DMS114 treated with DMSO at 0.1 percent for 48 hours (cell line): ENCODE data around the gene MXD4.

ENCODE experiments used
- DNase-seq: peaks from one replicate; lab custom pipeline; 2025; ENCODE audit not compliant: unreplicated experiment; lab: John Stamatoyannopoulos, UW

Gene MXD4

DNA sequence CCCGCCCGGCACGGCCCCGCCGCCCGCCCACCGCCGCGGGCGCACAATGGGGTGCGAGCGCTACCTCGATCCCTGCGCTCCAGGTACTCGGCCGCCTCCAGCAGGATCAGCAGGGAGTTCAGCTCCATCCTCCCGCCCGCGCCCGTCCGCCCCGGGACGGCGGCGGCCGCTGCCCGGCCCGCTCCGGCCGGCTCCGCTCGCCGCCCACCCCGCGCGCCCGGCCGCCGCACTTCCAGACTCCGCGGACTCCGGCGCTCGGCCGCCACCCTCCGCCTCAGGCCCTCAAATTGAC lies at the start of gene MXD4:
TSS of gene MXD4 (minus strand) at position 257 of the 292 bp plus-strand sequence. CDS start at position 128, 129 bp downstream.
- DNase-seq = no peak

DNA sequence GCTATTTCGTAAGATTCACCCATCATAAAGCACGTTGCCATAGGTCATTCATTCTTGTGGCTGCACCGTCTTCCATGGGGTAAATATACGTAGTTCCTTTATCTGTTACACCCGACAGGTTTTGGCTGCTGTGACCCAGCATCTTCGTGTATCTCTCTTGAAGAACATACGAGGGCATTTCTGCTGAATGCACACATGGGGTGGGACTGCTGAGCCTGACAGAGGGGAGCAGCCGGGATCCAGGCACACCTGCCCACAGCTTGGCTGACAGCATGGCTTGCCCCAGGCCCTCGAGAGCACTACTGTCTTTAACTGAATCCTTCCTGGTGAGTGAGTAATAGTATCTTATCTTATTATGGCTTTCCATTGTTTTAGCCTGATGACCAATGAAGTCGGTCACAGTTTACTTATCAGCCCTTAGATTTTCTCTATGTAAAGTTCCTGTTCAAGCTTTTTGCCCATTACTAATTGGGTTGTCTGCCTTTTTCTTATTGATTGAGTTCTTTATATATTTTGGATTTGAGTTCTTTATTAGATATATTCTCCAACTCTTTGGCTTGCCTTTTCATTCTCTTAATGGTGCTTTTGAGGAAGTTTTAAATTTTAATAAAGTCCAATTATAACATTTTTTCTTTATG lies 45.0 kb upstream of the MXD4 start:
- DNase-seq = no peak

DNA sequence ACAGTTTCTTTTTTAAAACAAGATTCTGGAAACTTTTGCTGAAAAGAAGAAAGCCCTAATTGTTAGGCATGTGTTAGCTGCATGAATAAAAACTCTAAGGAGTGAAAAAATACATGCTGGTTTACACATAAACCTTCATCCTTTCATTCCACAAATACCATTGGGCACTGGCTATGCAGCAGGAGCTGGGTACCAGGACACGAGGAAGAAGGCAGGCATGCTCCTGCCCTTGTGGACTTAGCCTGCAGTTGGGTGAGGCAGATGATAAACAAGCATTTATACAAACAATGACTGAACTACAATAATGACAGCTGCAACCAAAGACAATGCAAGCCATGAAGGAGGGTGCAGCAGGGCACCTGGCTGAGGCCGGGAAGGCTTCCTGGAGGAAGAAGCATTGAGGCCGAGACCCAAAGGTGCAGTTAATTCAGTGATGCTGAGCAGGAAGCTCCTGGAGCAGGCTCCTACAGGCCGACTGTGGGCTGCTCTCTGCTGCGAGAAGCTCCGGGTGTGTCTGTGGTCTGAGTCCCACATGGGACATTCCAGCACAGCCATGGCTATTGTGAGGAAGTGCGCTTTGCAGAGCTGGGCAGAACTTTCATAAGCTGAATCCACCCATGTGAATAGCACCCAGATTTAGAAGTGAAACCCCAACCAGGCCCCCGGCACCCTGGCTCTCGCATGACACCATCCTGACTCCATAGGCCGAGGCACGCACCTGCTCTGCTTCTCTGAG lies 44.0 kb upstream of the MXD4 start:
- no peak for DNase-seq

DNA sequence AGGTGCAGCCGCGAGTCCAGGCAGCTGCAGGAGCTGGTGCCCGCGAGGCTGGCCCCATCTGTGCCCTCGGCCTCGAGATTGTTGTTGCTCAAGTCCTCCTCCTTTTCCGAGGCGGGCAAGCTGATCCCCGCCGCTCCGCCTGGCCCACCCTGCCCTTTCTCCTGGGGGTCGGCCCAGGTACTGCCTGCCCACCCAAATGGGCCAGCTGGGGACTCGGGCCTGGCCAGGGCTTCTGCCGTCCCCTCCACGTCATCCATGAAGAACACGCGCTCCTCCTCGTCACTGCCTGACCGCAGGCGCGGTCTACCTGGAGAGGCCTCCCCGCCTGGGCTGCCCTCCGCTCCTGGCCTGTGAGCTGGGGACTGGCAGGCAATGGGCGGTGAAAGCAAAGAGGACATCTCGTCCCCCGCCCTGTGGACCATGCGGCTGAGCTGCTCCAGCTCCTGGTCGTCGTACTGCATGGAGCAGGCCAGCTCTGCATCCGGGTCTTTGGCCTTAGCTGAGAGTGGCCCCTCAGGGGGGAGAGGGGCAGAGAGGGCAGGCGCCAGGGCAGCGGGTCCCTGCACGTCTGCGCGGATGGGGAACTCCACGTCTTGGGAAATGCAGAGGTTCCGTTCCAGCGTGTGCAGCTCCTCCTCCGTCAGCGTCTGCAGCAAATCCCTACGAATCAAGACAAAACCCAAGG lies 43.1 kb upstream of the MXD4 start:
- no peak for DNase-seq

DNA sequence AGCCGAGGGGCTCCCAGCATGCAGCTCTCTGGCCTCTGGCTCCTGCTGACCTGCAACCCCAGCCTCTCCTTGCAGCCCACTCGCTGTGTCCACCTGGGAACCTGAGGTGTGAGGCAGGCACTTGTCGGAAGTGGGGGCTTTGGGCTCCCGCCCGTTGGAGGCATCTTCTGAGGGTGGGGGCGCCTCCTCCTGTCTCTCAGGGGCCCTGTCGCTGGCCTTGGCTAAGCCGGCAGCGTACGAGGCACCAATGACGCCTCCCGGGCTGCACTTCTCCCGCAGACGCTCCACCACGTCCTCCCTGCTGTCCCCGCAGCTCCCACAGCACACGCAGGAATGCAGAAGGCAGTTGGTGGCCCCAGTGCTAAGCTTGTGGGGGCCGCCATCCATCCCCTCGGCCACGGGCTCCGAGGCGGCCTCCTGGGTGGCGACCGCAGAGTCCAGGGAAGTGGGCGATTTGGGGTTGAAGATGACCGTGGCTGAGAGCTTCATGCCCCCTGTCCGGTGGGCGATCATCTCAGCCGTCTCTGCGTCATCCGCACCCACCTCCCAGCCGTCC lies 42.5 kb upstream of the MXD4 start:
- DNase-seq = no peak

GRCh38 chr4:2303686-2304320 lies 41.9 kb upstream of the MXD4 start:
- DNase-seq = no peak

DNA sequence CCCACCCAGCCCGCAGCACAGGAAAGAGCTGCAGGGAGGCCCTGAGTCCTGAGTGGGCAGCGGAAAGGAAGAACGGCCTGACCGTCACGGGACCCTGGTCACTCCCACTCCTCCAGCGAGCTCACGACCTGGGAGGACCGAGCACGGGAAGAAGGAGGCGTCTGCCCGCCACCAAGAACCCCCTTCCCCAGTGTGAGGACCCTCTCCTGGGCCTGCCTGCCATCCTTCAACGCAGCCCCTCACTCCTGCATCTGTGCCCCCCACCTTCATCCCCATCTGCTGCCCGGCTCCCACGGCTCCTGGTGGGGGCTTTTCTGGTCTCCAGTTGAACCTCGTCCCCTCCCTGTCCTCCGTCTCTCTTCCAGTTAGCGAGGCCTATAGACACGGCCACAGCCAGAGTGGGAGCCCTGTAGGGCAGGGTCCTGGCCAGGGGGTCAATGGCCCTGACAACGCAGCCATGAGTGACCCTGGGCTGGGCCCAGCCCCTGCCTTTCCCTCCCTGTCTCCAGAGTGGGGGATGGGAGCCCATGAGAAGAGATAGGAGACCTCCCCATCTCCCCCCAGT lies 41.3 kb upstream of the MXD4 start:
- no peak for DNase-seq

DNA sequence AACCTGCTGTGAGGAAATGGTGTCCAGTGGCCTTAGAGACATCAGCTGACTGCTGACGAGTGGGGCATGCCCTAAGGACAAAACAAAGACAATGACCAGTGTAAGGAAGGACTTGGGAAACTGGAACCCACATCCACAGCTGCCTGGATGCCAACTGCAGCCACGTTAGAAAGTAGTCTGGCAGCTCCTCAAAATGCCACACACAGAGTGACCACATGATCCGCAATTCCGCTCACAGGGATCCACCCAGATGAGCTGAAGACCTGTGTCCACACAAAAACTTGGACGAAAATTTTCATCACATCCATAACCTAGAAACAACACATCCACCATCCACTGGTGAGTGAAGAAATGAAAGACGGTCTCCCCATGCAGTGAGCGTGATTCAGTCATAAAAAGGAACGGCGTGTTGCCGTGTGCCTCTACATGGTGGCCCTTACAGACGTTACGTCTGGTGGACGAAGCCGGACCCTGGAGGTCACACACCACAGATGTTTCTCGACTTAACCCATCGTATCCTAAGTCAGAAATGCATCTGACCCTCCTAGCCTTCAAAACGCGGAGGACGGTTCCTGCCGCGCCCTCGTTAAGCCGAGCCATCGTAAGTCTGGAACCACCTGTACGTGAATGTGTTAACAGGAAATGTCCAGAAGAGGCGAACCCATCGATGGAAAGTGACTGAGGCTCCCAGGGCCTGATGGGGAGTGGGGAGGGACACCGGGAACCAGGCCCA lies 40.6 kb upstream of the MXD4 start:
- no peak for DNase-seq

DNA sequence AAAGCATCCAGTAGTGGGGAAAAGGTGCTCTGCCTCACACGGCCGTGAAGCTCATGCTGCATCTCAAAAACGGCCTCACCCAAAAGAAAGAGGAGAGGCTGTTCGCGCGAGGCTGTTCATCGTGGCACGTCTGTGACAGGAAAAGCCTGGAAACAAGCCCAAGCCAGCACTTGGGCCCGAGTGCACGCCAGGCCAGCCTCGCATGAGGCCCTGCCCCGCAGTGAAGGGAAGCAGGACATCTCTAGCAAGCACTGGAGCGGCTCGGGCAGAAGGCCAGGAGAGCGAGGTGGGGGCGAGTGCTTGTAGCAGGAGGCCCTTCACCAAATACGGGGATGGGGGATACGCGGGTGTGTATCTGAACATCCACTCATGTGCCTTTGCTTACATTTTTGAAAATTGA lies 39.9 kb upstream of the MXD4 start:
- no peak for DNase-seq

GRCh38 chr4:2301225-2301642 lies 39.3 kb upstream of the MXD4 start:
- no peak for DNase-seq

- no peak for DNase-seq
Measured at GRCh38 chr4:2300431-2301224, 38.7 kb upstream of the MXD4 start.

- no peak for DNase-seq
Measured at GRCh38 chr4:2299794-2300193, 37.9 kb upstream of the MXD4 start.

DNA sequence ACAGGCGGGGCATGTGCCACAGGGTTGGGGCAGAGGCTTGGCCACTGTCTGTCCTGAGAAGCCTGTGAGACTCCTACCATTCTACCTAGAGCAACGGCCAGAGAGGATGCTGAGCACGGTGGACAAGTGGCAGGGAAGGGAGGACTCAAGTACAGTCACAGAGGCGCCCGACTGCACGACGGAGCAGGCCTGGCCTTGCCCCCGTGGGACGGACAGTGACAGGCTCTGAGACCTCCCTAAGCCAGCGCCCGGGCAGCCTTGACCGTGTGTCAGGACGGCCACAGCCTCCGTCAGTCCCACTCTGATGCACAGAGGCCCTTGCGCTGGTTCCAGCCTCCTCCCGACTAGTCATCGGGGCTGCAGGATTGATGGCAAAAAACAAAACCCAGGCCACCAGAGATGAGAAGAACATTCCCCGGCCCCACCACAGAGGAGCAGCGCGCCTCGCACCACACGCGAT lies 36.7 kb upstream of the MXD4 start:
- DNase-seq = no peak

DNA sequence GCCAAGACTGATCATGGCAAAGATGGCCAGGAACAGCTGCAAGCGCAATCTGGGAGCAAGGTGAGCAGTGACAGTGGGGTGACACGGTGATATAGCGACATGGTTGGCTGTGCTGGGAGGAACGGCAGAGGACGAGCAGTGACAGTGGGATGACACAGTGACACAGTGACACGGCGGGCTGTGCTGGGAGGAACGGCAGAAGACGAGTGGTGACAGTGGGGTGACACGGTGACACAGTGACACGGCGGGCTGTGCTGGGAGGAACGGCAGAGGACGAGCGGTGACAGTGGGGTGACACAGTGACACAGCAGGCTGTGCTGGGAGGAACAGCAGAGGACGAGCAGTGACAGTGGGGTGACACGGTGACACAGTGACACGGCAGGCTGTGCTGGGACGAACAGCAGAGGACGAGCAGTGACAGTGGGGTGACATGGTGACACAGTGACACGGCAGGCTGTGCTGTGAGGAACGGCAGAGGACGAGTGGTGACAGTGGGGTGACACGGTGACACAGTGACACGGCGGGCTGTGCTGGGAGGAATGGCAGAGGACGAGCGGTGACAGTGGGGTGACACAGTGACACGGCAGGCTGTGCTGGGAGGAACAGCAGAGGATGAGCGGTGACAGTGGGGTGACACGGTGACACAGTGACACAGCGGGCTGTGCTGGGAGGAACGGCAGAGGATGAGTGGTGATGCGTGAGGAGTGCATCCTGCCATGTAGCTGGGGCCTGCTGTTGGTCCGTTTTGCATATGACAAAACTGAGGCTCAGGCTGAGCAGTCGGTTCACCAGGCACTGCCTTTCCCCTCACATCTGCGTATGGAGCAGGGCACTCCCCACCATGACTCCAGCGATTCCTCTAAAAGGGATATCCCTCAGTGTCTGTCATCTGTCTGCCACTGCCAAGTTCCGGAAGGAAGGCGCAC lies 36.0 kb upstream of the MXD4 start:
- no peak for DNase-seq

GRCh38 chr4:2296631-2297601 lies 35.0 kb upstream of the MXD4 start:
- DNase-seq = no peak

DNA sequence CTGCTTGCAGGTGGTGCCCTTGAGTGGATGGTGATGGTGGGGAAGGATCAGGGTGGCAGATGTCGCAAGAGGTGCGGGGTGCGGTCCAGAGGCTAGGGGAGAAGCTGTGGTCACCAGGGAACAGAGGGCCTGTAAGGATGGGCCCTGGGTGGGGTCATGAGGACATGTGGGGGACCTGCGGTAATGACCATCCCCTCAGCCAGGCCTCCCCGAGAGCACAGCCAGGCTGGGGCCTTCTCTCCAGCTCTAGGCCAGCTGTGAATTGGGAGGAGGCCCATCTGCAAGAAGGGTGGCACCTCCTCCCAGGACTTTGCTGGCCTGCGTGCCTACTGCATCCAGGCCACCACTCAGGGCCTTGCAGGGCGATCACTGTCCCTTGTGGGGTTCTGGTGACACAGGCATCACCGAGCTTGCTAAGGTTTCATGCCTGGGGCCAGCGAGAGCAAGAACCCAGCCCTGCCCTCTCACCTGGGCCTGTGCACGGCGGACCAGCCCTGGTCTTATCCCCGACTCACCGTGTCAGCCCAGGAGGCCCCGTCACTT lies 34.1 kb upstream of the MXD4 start:
- no peak for DNase-seq

- no peak for DNase-seq
Measured at GRCh38 chr4:2295500-2295899, 33.6 kb upstream of the MXD4 start.
